HepG2 (cell line): Measurements from ENCODE around the gene PIAS1. TPM values are rescaled to one million over a fixed set of nuclear protein-coding genes. Genes with fewer than 3 reads are reported as not detected.

Experiments used
- CSRNP2 ChIP-seq: sonication (generic); formaldehyde crosslinking; conservative IDR thresholded peaks from 2 replicates; pipeline ENCODE4 v1.8.0; 2022; ENCODE audit warnings: low read depth, missing genetic modification reagents
- FOSL1 ChIP-seq: sonication (generic); formaldehyde crosslinking; IDR thresholded peaks from 2 replicates; pipeline ENCODE4 v1.9.0; 2021; ENCODE audit warnings: missing genetic modification reagents, borderline replicate concordance
- HNF1A ChIP-seq, 2 experiments: sonication (generic) in 1 of 2; formaldehyde crosslinking in 1 of 2; IDR thresholded peaks; 2 replicates each; pipeline versions ENCODE4 v1.4.0 to v1.6.1; 2016 to 2020; ENCODE audit warnings: borderline replicate concordance in 1 of 2, low read depth in 1 of 2, mild to moderate bottlenecking in 1 of 2, missing genetic modification reagents in 1 of 2
- HNF1B ChIP-seq: sonication (generic); formaldehyde crosslinking; IDR thresholded peaks from 2 replicates; pipeline ENCODE4 v1.5.1; 2020; ENCODE audit warnings: mild to moderate bottlenecking, moderate library complexity, missing genetic modification reagents
- ISL2 ChIP-seq: sonication (generic); formaldehyde crosslinking; IDR thresholded peaks from 2 replicates; pipeline ENCODE4 v1.5.0; 2020; ENCODE audit warnings: missing genetic modification reagents
- KDM1A ChIP-seq: IDR thresholded peaks from 2 replicates; pipeline ENCODE4 v1.6.1; 2016; ENCODE audit warnings: missing compliant biosample characterization
- MATR3 ChIP-seq: sonication (generic); formaldehyde crosslinking; IDR thresholded peaks from 2 replicates; pipeline ENCODE4 v1.4.0; 2020; ENCODE audit warnings: missing genetic modification reagents
- MEF2D ChIP-seq: sonication (generic); formaldehyde crosslinking; IDR thresholded peaks from 2 replicates; pipeline ENCODE4 v1.5.1; 2020; ENCODE audit warnings: mild to moderate bottlenecking, missing genetic modification reagents
- PBX3 ChIP-seq: sonication (generic); formaldehyde crosslinking; IDR thresholded peaks from 2 replicates; pipeline ENCODE4 v1.8.1; 2023; ENCODE audit warnings: missing genetic modification reagents, inconsistent platforms, borderline replicate concordance
- RBAK ChIP-seq: sonication (generic); formaldehyde crosslinking; IDR thresholded peaks from 2 replicates; pipeline ENCODE4 v1.5.1; 2020; ENCODE audit warnings: mild to moderate bottlenecking, missing genetic modification reagents
- RNF2 ChIP-seq: fragments of 450-650 bp; conservative IDR thresholded peaks from 2 replicates; pipeline ENCODE4 v1.6.1; 2016; ENCODE audit warnings: low read depth
- STAG1 ChIP-seq: sonication (generic); formaldehyde crosslinking; IDR thresholded peaks from 2 replicates; pipeline ENCODE4 v1.4.0; 2020; ENCODE audit warnings: missing genetic modification reagents
- ZFY ChIP-seq: sonication (generic); formaldehyde crosslinking; IDR thresholded peaks from 2 replicates; pipeline ENCODE4 v1.4.0; 2020; ENCODE audit warnings: missing genetic modification reagents
- ZNF101 ChIP-seq: sonication (generic); formaldehyde crosslinking; IDR thresholded peaks from 2 replicates; pipeline ENCODE4 v1.4.0; 2020; ENCODE audit warnings: mild to moderate bottlenecking, low read depth, missing genetic modification reagents, borderline replicate concordance
- ZNF20 ChIP-seq: sonication (generic); formaldehyde crosslinking; IDR thresholded peaks from 2 replicates; pipeline ENCODE4 v1.4.0; 2020; ENCODE audit warnings: mild to moderate bottlenecking, moderate library complexity, missing genetic modification reagents
- ZNF770 ChIP-seq: sonication (generic); formaldehyde crosslinking; IDR thresholded peaks from 2 replicates; pipeline ENCODE4 v1.5.0; 2020; ENCODE audit warnings: mild to moderate bottlenecking, missing genetic modification reagents
- ZNF788 ChIP-seq: sonication (generic); formaldehyde crosslinking; IDR thresholded peaks from 2 replicates; pipeline ENCODE4 v1.5.0; 2020; ENCODE audit warnings: mild to moderate bottlenecking, missing genetic modification reagents, borderline replicate concordance
- polyA plus RNA-seq, 8 experiments: library from polyadenylated mRNA; depleted of rRNA in 3 of 8; stranded (reverse) in 7 of 8; unstranded in 1 of 8; fragments of >200 nt; fragmentation: Illumina TruSeq in 4 of 8; extraction: Trizol in 4 of 8; gene quantifications; 2 replicates each; pipeline versions ENCODE4 v1.2.1 to v1.2.3, GENCODE V29; 2011 to 2016; ENCODE audit warnings: low read depth in 4 of 8, missing spikeins in 1 of 8, mixed read lengths in 1 of 8; ENCODE audit not compliant: insufficient read depth in 1 of 8
- total RNA-seq, 5 experiments: library from RNA; depleted of rRNA; stranded (reverse); fragments of >200 nt; fragmentation: Illumina TruSeq; extraction: Trizol; gene quantifications; 2 replicates each; pipeline ENCODE4 v1.2.3, GENCODE V29; 2016; ENCODE audit warnings: low read depth in 1 of 5

PIAS1 gene
- total and polyA plus RNA-seq, 2 of the 13 experiments (the other 11 are each of a cell fraction or from before 2014, with no cell fraction given), result 20.7 to 33.7 TPM

- no peak for TF ChIP-seq CSRNP2 (CRISPR knock-in tag)
- peak; percentile 78 for TF ChIP-seq ZNF770 (CRISPR knock-in tag)
- no peak for TF ChIP-seq MATR3 (CRISPR knock-in tag)
- no peak for TF ChIP-seq STAG1 (CRISPR knock-in tag)
- TF ChIP-seq PBX3 (CRISPR knock-in tag), result no peak
- no peak for TF ChIP-seq ISL2 (CRISPR knock-in tag)
- no peak for TF ChIP-seq ZNF20
- no peak for TF ChIP-seq MEF2D (CRISPR knock-in tag)
- no peak for TF ChIP-seq RNF2
- TF ChIP-seq ZNF788 (CRISPR knock-in tag), result no peak
- no peak for TF ChIP-seq HNF1B (CRISPR knock-in tag)
- no peak for TF ChIP-seq RBAK
- no peak for TF ChIP-seq HNF1A (IDR thresholded peaks at IDR 0.05; ENCODE audit: low read depth)
- TF ChIP-seq HNF1A (CRISPR knock-in tag; IDR thresholded peaks at IDR 0.05; ENCODE audit: borderline replicate concordance), result no peak
- peak; percentile 66 for TF ChIP-seq ZFY (CRISPR knock-in tag)
- no peak for TF ChIP-seq ZNF101 (CRISPR knock-in tag)
- TF ChIP-seq KDM1A (CRISPR knock-in tag), result no peak
- TF ChIP-seq FOSL1 (CRISPR knock-in tag), result no peak
Measured at GRCh38 chr15:68204776-68205557, 150.9 kb downstream of the PIAS1 start, which contains the start of gene CALML4 (continued).
